B cell (primary cell): ENCODE data around the gene AARS1. TPM values are rescaled to one million over a fixed set of nuclear protein-coding genes. Genes with fewer than 3 reads are reported as not detected.
A peak's percentile ranks its signal among the peaks of the same experiment; 100 is the strongest.

ENCODE experiments used
- ATAC-seq: fragments of 200-7000 bp; cut with Tn5 transposase; one replicate; pipeline ENCODE4 v1.10.0; 2021; ENCODE audit warnings: low read depth, mild to moderate bottlenecking, moderate number of reproducible peaks, moderate library complexity
- CTCF ChIA-PET: fragments of 350-600 bp; sonication (Branson Sonifier 250); formaldehyde crosslinking; loops from one replicate; lab custom pipeline; 2021; ENCODE audit warnings: antibody characterized with exemption, inconsistent platforms; lab: Charles Lee
- POLR2A ChIA-PET: fragments of 350-600 bp; sonication (Branson Sonifier 250); formaldehyde crosslinking; loops from one replicate; lab custom pipeline; 2021; ENCODE audit warnings: antibody characterized with exemption; lab: Charles Lee
- DNase-seq: peaks from one replicate; pipeline ENCODE4 v3.0.0; 2013
- H2AFZ ChIP-seq: 2 replicates; pipeline ENCODE4 v1.6.1; 2012; ENCODE audit warnings: mild to moderate bottlenecking, low read depth, low read length; ENCODE audit not compliant: insufficient read depth, poor library complexity, severe bottlenecking
- H3K27ac ChIP-seq, 2 donors: 1 replicate in 1 of 2; 2 replicates in 1 of 2; pipeline ENCODE4 v1.5.1; 2012 to 2013; ENCODE audit warnings: low read length in 2 of 2, mild to moderate bottlenecking in 2 of 2, moderate library complexity in 1 of 2
- H3K27me3 ChIP-seq, 4 experiments: fragments of 200-600 bp in 1 of 4; sonication (generic) in 1 of 4; replicated peaks in 1 of 4; 1 replicate in 2 of 4; 2 replicates in 2 of 4; pipeline versions ENCODE4 v1.6.1 to v1.7.0; 2013 to 2016; ENCODE audit warnings: low read length in 3 of 4, mild to moderate bottlenecking in 2 of 4, mixed read lengths in 1 of 4, moderate library complexity in 1 of 4; ENCODE audit not compliant: insufficient read depth in 4 of 4, control insufficient read depth in 3 of 4; ENCODE audit errors: control extremely low read depth in 1 of 4
- H3K36me3 ChIP-seq, 2 experiments: replicated peaks in 1 of 2; 1 replicate in 1 of 2; 2 replicates in 1 of 2; pipeline versions ENCODE4 v1.6.1 to v1.7.1; 2013; ENCODE audit warnings: low read length in 1 of 2; ENCODE audit not compliant: insufficient read depth in 2 of 2, control insufficient read depth in 1 of 2; ENCODE audit errors: control extremely low read depth in 1 of 2, extremely low read depth in 1 of 2
- H3K4me1 ChIP-seq, 2 donors: fragments of 200-600 bp in 1 of 2; sonication (generic) in 1 of 2; 1 replicate in 1 of 2; 2 replicates in 1 of 2; pipeline versions ENCODE4 v1.5.1 to v1.6.1; 2013 to 2017; ENCODE audit warnings: low read length in 2 of 2; ENCODE audit not compliant: control insufficient read depth in 2 of 2, insufficient read depth in 2 of 2
- H3K4me2 ChIP-seq: replicated peaks from 2 replicates; pipeline ENCODE3; 2012; ENCODE audit warnings: mild to moderate bottlenecking, low read depth, low read length; ENCODE audit not compliant: poor library complexity, severe bottlenecking
- H3K4me3 ChIP-seq, 5 experiments: fragments of 200-600 bp in 1 of 5; sonication (generic) in 1 of 5; 1 replicate in 3 of 5; 2 replicates in 2 of 5; pipeline versions ENCODE4 v1.5.1 to v1.7.0; 2011 to 2016; ENCODE audit warnings: low read length in 4 of 5, mild to moderate bottlenecking in 4 of 5, low read depth in 2 of 5, control low read depth in 1 of 5, moderate library complexity in 1 of 5; ENCODE audit not compliant: insufficient read depth in 1 of 5; ENCODE audit errors: control extremely low read depth in 1 of 5, extremely low read depth in 1 of 5
- H3K79me2 ChIP-seq: fragments of 200-600 bp; sonication (generic); one replicate; pipeline ENCODE4 v1.6.0; 2016; ENCODE audit warnings: low read length; ENCODE audit not compliant: control insufficient read depth, insufficient read depth
- H3K9ac ChIP-seq: fragments of 200-600 bp; sonication (generic); 2 replicates; pipeline ENCODE4 v1.6.1; 2017; ENCODE audit warnings: mild to moderate bottlenecking, low read length, moderate library complexity
- H3K9me3 ChIP-seq, 3 donors: one replicate each; pipeline versions ENCODE4 v1.6.1 to v1.7.1; 2013; ENCODE audit warnings: low read length in 2 of 3; ENCODE audit not compliant: control insufficient read depth in 2 of 3, insufficient read depth in 1 of 3; ENCODE audit errors: control extremely low read depth in 1 of 3
- H4K20me1 ChIP-seq: 2 replicates; pipeline ENCODE4 v1.6.0; 2012; ENCODE audit warnings: mild to moderate bottlenecking, low read length; ENCODE audit not compliant: insufficient read depth, control insufficient read depth, poor library complexity, severe bottlenecking
- H3K27ac Mint-ChIP-seq: one replicate; pipeline ENCODE4 v1.8.0; 2021; ENCODE audit warnings: mixed read lengths
- H3K27me3 Mint-ChIP-seq: one replicate; pipeline ENCODE4 v1.8.0; 2021; ENCODE audit warnings: mixed read lengths
- H3K4me1 Mint-ChIP-seq: one replicate; pipeline ENCODE4 v1.8.0; 2021; ENCODE audit warnings: mixed read lengths
- H3K4me3 Mint-ChIP-seq: one replicate; pipeline ENCODE4 v1.8.0; 2021; ENCODE audit warnings: mixed read lengths
- H3K9me3 Mint-ChIP-seq: one replicate; pipeline ENCODE4 v1.8.0; 2022; ENCODE audit warnings: mixed read lengths; ENCODE audit not compliant: insufficient read depth
- EZH2 ChIP-seq: IDR thresholded peaks from 2 replicates; pipeline ENCODE4 v1.6.1; 2012; ENCODE audit warnings: borderline replicate concordance, low read depth, mild to moderate bottlenecking, moderate library complexity, low read length; ENCODE audit not compliant: insufficient read depth, poor library complexity, severe bottlenecking
- WGBS: methylation state at CpG from one replicate; pipeline ENCODE4 v1.1.5; 2013; ENCODE audit warnings: missing lambda C conversion rate; ENCODE audit not compliant: insufficient coverage; 5-methylcytosine and 5-hydroxymethylcytosine counted together
- intact Hi-C: fragments of 100-400 bp; cut with micrococcal nuclease; formaldehyde crosslinking; loops from one replicate; pipeline ENCODE4 v1.10.0; 2022
- polyA plus RNA-seq: library from polyadenylated mRNA; depleted of rRNA; stranded (reverse); fragments of >200 nt; gene quantifications from 2 replicates; pipeline ENCODE4 v1.2.3, GENCODE V29; 2012
- total RNA-seq, 2 donors: library from RNA; stranded (reverse); fragments of 120-200 nt in 1 of 2; gene quantifications; 1 replicate in 1 of 2; 2 replicates in 1 of 2; pipeline versions ENCODE4 v1.2.3 to v1.2.4, GENCODE V29; 2013 to 2022
- TF ChIP-seq, protein P1 (sequence below): fragments of 200-600 bp; IDR thresholded peaks from one replicate; pipeline ENCODE4 v1.8.0; 2022; ENCODE audit warnings: antibody characterized with exemption, mild to moderate bottlenecking

Gene AARS1
- total and polyA plus RNA-seq, 2 donors (not counting 1 experiment from before 2014, with no cell fraction given): 27.7 to 57.8 TPM

DNA sequence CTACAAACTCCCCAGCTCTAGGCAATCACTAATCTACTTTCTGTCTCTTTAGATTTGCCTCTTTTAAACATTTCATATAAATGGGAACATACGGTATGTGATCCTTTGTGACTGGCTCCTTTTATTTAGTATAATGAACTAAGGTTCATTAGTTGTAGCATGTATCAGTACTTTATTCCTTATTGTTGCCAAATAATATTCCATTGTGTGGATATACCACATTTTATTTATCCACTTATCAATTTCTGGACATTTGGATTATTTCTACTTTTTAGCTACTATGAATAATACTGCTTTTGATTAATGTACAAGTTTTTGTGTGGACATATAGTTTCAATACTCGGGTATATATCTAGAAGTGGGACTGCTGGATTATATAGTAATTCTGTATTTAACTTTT, 17.6 kb upstream of the AARS1 start:
- Histone ChIP-seq H3K4me3 (no peak overlapping the region), H3K36me3 (no peaks in the 10 kb centered on the region), H3K4me2 (no peak overlapping the region), H4K20me1 (no peaks in the 10 kb centered on the region), H3K4me1 (peaks cover 10 to 12% of the 10 kb centered on the region in 2 donors), H3K79me2 (peaks cover 81% of the 10 kb centered on the region), H3K9ac (no peak overlapping the region), H3K27ac (no peak overlapping the region), H3K9me3 (peaks cover 0 to under 1% (median 0%) of the 10 kb centered on the region in 3 donors), H2AFZ (no peak overlapping the region), H3K27me3 (no peaks in the 10 kb centered on the region)
- DNase-seq: no peak
- Mint-ChIP-seq H3K4me3 (no peak overlapping the region), H3K4me1 (peaks cover 24% of the 10 kb centered on the region), H3K9me3 (no peaks in the 10 kb centered on the region), H3K27me3 (no peaks in the 10 kb centered on the region), H3K27ac (no peak overlapping the region)
- WGBS: no CpG with 5 or more reads among the region's 2 CpGs
- TF ChIP-seq EZH2: no peak
- TF ChIP-seq, protein P1, sequence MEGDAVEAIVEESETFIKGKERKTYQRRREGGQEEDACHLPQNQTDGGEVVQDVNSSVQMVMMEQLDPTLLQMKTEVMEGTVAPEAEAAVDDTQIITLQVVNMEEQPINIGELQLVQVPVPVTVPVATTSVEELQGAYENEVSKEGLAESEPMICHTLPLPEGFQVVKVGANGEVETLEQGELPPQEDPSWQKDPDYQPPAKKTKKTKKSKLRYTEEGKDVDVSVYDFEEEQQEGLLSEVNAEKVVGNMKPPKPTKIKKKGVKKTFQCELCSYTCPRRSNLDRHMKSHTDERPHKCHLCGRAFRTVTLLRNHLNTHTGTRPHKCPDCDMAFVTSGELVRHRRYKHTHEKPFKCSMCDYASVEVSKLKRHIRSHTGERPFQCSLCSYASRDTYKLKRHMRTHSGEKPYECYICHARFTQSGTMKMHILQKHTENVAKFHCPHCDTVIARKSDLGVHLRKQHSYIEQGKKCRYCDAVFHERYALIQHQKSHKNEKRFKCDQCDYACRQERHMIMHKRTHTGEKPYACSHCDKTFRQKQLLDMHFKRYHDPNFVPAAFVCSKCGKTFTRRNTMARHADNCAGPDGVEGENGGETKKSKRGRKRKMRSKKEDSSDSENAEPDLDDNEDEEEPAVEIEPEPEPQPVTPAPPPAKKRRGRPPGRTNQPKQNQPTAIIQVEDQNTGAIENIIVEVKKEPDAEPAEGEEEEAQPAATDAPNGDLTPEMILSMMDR: no peak
- ChIA-PET CTCF (interaction anchor here (0.6 to 0.9 kb wide), 3 partner anchors 9 to 275 kb away, joined by 3 read pairs; no protein-coding TSS in a partner anchor), POLR2A (no interaction called here)
- intact Hi-C loops: no loop called here
- ATAC-seq: no peak

DNA sequence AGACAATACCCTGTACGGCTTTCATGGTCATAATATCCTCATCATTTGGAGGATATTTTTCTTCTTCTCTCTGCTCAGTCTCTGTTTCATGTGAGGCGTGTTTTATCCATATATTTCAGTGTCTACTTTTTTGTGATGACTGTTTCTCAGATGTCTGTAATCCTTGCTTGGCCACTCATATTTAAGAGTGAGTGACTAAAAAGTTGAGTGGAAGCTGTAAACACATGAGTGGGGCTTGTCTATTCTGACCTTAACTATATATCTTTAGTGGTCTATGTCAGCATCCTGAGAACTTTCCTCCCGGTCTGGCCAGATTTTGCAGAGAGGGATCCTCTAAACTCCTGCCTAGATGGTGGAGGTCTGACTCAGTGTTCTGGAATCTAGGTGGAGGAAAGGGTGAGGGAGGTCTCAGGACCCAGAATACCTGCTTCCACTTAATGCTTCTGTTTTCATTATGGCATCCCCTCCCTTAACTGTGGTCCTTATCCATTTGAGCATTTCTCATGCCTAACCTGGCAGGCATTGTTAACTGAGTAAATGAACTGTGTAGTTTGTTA, 15.7 kb upstream of the AARS1 start:
- ChIA-PET CTCF (no interaction called here), POLR2A (interaction anchor here (0.6 kb wide), 1 partner anchor 50 kb away, joined by 3 read pairs; no protein-coding TSS in a partner anchor)
- H3K27ac ChIP-seq: peak overlapping the region; percentile 19 to 73
- no peaks in the 10 kb centered on the region for H4K20me1 ChIP-seq
- no peaks in the 10 kb centered on the region for H3K27me3 Mint-ChIP-seq
- H3K79me2 ChIP-seq: peaks cover 85% of the 10 kb centered on the region
- H3K9ac ChIP-seq: peak overlapping the region; percentile 31
- peaks cover 0 to 4% (median 3%) of the 10 kb centered on the region in 3 donors for H3K9me3 ChIP-seq
- peak overlapping the region; percentile 47 for H3K4me2 ChIP-seq
- H3K9me3 Mint-ChIP-seq: peaks cover 5% of the 10 kb centered on the region
- H3K27me3 ChIP-seq: no peaks in the 10 kb centered on the region
- DNase-seq: no peak
- H3K4me1 ChIP-seq: peaks cover 14 to 18% of the 10 kb centered on the region in 2 donors
- H3K4me3 Mint-ChIP-seq: peak overlapping the region; percentile 14
- no CpG with 5 or more reads among the region's 3 CpGs for WGBS
- H3K27ac Mint-ChIP-seq: peak overlapping the region; percentile 20
- TF ChIP-seq EZH2: no peak
- TF ChIP-seq, protein P1: no peak
- intact Hi-C loops: no loop called here
- no peak overlapping the region for H2AFZ ChIP-seq
- no peak for ATAC-seq
- H3K4me3 ChIP-seq: no peak overlapping the region
- peaks cover 34% of the 10 kb centered on the region for H3K4me1 Mint-ChIP-seq
- H3K36me3 ChIP-seq: peaks cover 0 to 3% of the 10 kb centered on the region in 2 experiments
